ENCODE results near the gene NLGN1. TPM values are rescaled to one million over a fixed set of nuclear protein-coding genes. Genes with fewer than 3 reads are reported as not detected.

Gene NLGN1
- total RNA-seq, 4 donors from 2014 or later: 12.9 to 20.9 (median 18.0) TPM

GRCh38 chr3:173614522-173614921, 217.0 kb downstream of the NLGN1 start:
- Histone ChIP-seq H3K4me3 (no peak overlapping the region), H3K4me1 (peaks cover 7 to 17% (median 10%) of the 10 kb centered on the region in 4 donors), H3K36me3 (no peaks in the 10 kb centered on the region), H3K27ac (replicated peaks in 1 of 4) (no peak overlapping the region), H3K27me3 (no peaks in the 10 kb centered on the region), H3K9me3 (no peaks in the 10 kb centered on the region)
- TF ChIP-seq POLR2A (IDR thresholded peaks at IDR 0.05; ENCODE audit: low read depth): no peak
- intact Hi-C loops (cut with DNase I): no loop called here
- DNase-seq (ENCODE audit: extremely low spot score): no peak

GRCh38 chr3:173615661-173616060, 218.1 kb downstream of the NLGN1 start:
- TF ChIP-seq POLR2AphosphoS5 (IDR thresholded peaks at IDR 0.05) (no peak), POLR2A (IDR thresholded peaks at IDR 0.05; ENCODE audit: low read depth) (no peak), EP300 (IDR thresholded peaks at IDR 0.05) (no peak), CTCF (IDR thresholded peaks at IDR 0.05) (no peak)
- no peak for DNase-seq (ENCODE audit: extremely low spot score)
- H3K9me3 ChIP-seq: no peaks in the 10 kb centered on the region
- intact Hi-C loops (cut with DNase I): no loop called here
- H3K36me3 ChIP-seq: no peaks in the 10 kb centered on the region
- peaks cover 8 to 17% (median 11%) of the 10 kb centered on the region in 4 donors for H3K4me1 ChIP-seq
- no peak overlapping the region for H3K4me3 ChIP-seq
- no peaks in the 10 kb centered on the region for H3K27me3 ChIP-seq
- no peak overlapping the region for H3K27ac ChIP-seq (replicated peaks in 1 of 4)

GRCh38 chr3:173617490-173617889, 219.9 kb downstream of the NLGN1 start:
- Histone ChIP-seq H3K9me3 (no peaks in the 10 kb centered on the region), H3K36me3 (no peaks in the 10 kb centered on the region), H3K4me1 (peaks cover 8 to 17% (median 11%) of the 10 kb centered on the region in 4 donors), H3K27ac (replicated peaks in 1 of 4) (no peak overlapping the region), H3K4me3 (no peak overlapping the region), H3K27me3 (no peaks in the 10 kb centered on the region)
- intact Hi-C loops (cut with DNase I): no loop called here
- TF ChIP-seq POLR2A (IDR thresholded peaks at IDR 0.05; ENCODE audit: low read depth) (no peak), POLR2AphosphoS5 (IDR thresholded peaks at IDR 0.05) (no peak)
- no peak for DNase-seq (ENCODE audit: extremely low spot score)
- 51% methylated on average over 5 of the region's 5 CpGs for WGBS

- no peaks in the 10 kb centered on the region for H3K27me3 ChIP-seq
- intact Hi-C loops (cut with DNase I): no loop called here
- no peak overlapping the region for H3K27ac ChIP-seq (replicated peaks in 1 of 4)
- 94% methylated on average over 4 of the region's 4 CpGs for WGBS
- no peak for TF ChIP-seq CTCF (IDR thresholded peaks at IDR 0.05)
- TF ChIP-seq EP300 (IDR thresholded peaks at IDR 0.05): no peak
- TF ChIP-seq POLR2A (IDR thresholded peaks at IDR 0.05; ENCODE audit: low read depth): no peak
- no peak for TF ChIP-seq POLR2AphosphoS5 (IDR thresholded peaks at IDR 0.05)
- DNase-seq (ENCODE audit: extremely low spot score): no peak
- peaks cover 8 to 17% (median 11%) of the 10 kb centered on the region in 4 donors for H3K4me1 ChIP-seq
- no peaks in the 10 kb centered on the region for H3K36me3 ChIP-seq
- no peaks in the 10 kb centered on the region for H3K9me3 ChIP-seq
- no peak overlapping the region for H3K4me3 ChIP-seq
These were observed 220.6 kb downstream of the NLGN1 start for GRCh38 chr3:173618148-173618547.

GRCh38 chr3:173618703-173619102, 221.2 kb downstream of the NLGN1 start:
- Histone ChIP-seq H3K27ac (replicated peaks in 1 of 4) (no peak overlapping the region), H3K27me3 (no peaks in the 10 kb centered on the region), H3K4me3 (no peak overlapping the region), H3K36me3 (no peaks in the 10 kb centered on the region), H3K9me3 (no peaks in the 10 kb centered on the region), H3K4me1 (peaks cover 8 to 17% (median 11%) of the 10 kb centered on the region in 4 donors)
- DNase-seq (ENCODE audit: extremely low spot score): no peak
- intact Hi-C loops (cut with DNase I): no loop called here
- no peak for TF ChIP-seq CTCF (IDR thresholded peaks at IDR 0.05)
- TF ChIP-seq POLR2A (IDR thresholded peaks at IDR 0.05; ENCODE audit: low read depth): no peak
- TF ChIP-seq POLR2AphosphoS5 (IDR thresholded peaks at IDR 0.05): no peak
- TF ChIP-seq EP300 (IDR thresholded peaks at IDR 0.05): no peak
- WGBS: 39% methylated on average over 4 of the region's 4 CpGs

GRCh38 chr3:173622166-173622565, 224.6 kb downstream of the NLGN1 start:
- no peak overlapping the region for H3K27ac ChIP-seq (replicated peaks in 1 of 4)
- intact Hi-C loops (cut with DNase I): no loop called here
- WGBS: 95% methylated on average over 1 of the region's 1 CpG
- TF ChIP-seq POLR2AphosphoS5 (IDR thresholded peaks at IDR 0.05) (no peak), POLR2A (IDR thresholded peaks at IDR 0.05; ENCODE audit: low read depth) (no peak), CTCF (IDR thresholded peaks at IDR 0.05) (no peak), EP300 (IDR thresholded peaks at IDR 0.05) (no peak)
- H3K9me3 ChIP-seq: no peaks in the 10 kb centered on the region
- H3K27me3 ChIP-seq: no peaks in the 10 kb centered on the region
- H3K36me3 ChIP-seq: no peaks in the 10 kb centered on the region
- no peak for DNase-seq (ENCODE audit: extremely low spot score)
- peaks cover 6 to 16% (median 10%) of the 10 kb centered on the region in 4 donors for H3K4me1 ChIP-seq
- no peak overlapping the region for H3K4me3 ChIP-seq
